ENCODE data around the gene DIABLO. TPM values are rescaled to one million over a fixed set of nuclear protein-coding genes. Genes with fewer than 3 reads are reported as not detected.
A peak's percentile ranks its signal among the peaks of the same experiment; 100 is the strongest.

Gene DIABLO
- total RNA-seq (2021; ENCODE audit: unreplicated experiment) (60.1 TPM), Bru-seq, nascent RNA (percentile 92 among the genes with signal in this experiment), BruChase-seq, experiment 1, labeled RNA remaining after a 6-hour chase (percentile 85 among the genes with signal in this experiment), BruChase-seq, experiment 2, labeled RNA remaining after a 2-hour chase (percentile 85 among the genes with signal in this experiment)
- 47.7 and 58.1 TPM in 2 replicates for polyA plus RNA-seq (2012)
- long read RNA-seq, transcript DIABLO-202 (6 exons, 1,336 nt): minor isoform, 6 of 67 reads
- long read RNA-seq, transcript DIABLO-203 (5 exons, 1,338 nt): minor isoform, 5 of 67 reads
- long read RNA-seq, transcript DIABLO-207 (6 exons, 1,471 nt): major isoform, 46 of 67 reads
- long read RNA-seq, partial matches to known transcripts: 0 of 67 reads
- long read RNA-seq, other reads (novel, unspliced or antisense): 6 of 67 reads

DNA sequence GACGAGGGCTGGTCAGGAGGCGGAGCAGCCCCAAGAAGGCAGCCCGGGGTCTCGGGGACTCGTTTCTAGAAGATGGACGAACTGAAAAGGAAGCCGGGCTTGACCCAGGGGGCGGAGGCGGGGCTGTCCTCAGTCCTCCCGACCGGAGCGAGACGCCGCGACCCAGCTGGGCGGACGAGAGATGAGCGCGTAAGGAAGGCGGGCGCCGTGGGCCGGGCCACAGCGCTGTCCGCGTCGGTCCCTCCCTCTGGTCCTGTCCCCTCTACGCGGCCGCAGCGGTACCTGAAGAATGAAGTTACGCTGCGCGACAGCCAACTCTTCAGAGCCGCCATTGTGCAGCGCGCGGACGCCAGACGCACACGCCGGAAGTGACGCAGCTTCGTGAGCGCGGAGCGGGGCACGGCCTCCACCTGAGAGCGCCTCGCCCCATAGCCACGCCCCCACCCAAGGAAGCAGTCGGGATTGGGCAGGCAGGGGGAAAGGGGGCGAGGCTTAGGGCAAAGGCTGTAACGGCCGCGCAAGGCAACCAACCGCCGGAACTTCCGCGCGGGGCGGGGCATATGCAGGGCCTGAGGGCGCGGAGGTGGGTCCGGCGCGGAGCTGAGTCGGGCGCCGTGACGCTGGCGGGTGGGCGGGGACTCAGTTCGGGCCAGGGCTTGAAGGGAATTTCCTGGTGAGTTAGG is at the start of gene DIABLO:
TSS of gene DIABLO (minus strand) at position 370 of the 683 bp plus-strand sequence. CDS start at position 332, 38 bp downstream.
- Histone ChIP-seq H3K4me1 (ENCODE audit: control insufficient read depth in 1 of 2, insufficient read depth in 2 of 2, low read length in 2 of 2) (peaks cover 7 to 21% of the 10 kb centered on the region in 2 experiments), H3K9ac (ENCODE audit: low read length) (peak within 1 kb of the TSS; percentile 92), H3K36me3 (ENCODE audit: control insufficient read depth in 1 of 2, insufficient read depth in 2 of 2, low read length in 2 of 2) (peaks cover 9 to 11% of the 10 kb centered on the region in 2 experiments; a peak in 3 of 4 replicates), H4K20me1 (ENCODE audit: insufficient read depth) (no peaks in the 10 kb centered on the region), H3K4me2 (ENCODE audit: low read length) (peak within 1 kb of the TSS; percentile 70), H2AFZ (ENCODE audit: low read depth, low read length, poor library complexity, severe bottlenecking) (no peak within 1 kb of the TSS), H3K9me3 (ENCODE audit: control insufficient read depth in 1 of 2, insufficient read depth in 1 of 2, low read depth in 1 of 2, low read length in 2 of 2) (no peaks in the 10 kb centered on the region), H3K27me3 (ENCODE audit: insufficient read depth, low read length) (no peaks in the 10 kb centered on the region), H3K27ac (ENCODE audit: low read depth, low read length) (peak within 1 kb of the TSS; percentile 96), H3K79me2 (ENCODE audit: insufficient read depth, low read length) (peaks cover 48% of the 10 kb centered on the region), H3K9me2 (ENCODE audit: insufficient read depth) (no peaks in the 10 kb centered on the region), H3K4me3 (replicated peaks in 1 of 2; ENCODE audit: low read depth in 1 of 2, low read length in 2 of 2) (peak within 1 kb of the TSS; percentile 71 to 100)
- ChIA-PET RAD21 (ENCODE audit: low non-redundant PET in 1 of 2, low total read pairs in 2 of 2, uncharacterized antibody in 2 of 2, unreplicated experiment in 2 of 2) (interaction anchor here in 1 of 2 experiments (0.6 kb wide), 2 partner anchors 13 to 740 kb away, joined by 3 read pairs; partner anchors contain the start of gene ABCB9), CTCF (no interaction called here), POLR2A (interaction anchor here (0.6 to 1.5 kb wide), 6 partner anchors 12 to 114 kb away, joined by 3 to 5 read pairs (median 4); partner anchors contain the start of gene B3GNT4)
- intact Hi-C loops (cut with micrococcal nuclease): loop anchor here (1.0 kb wide), 2 partner anchors 40 to 301 kb away; partner anchors contain the start of genes KNTC1 and VPS33A
- BruUV-seq (replicated peaks): no TSS peak
- DNase-seq (ENCODE audit: low read depth, low spot score): peak; percentile 97
- ATAC-seq: peak; percentile 93
- peak; percentile 83 for TF ChIP-seq POLR2A (IDR thresholded peaks at IDR 0.05; ENCODE audit: borderline replicate concordance, extremely low read depth, insufficient read depth, insufficient read length)
- TF ChIP-seq, protein P1, sequence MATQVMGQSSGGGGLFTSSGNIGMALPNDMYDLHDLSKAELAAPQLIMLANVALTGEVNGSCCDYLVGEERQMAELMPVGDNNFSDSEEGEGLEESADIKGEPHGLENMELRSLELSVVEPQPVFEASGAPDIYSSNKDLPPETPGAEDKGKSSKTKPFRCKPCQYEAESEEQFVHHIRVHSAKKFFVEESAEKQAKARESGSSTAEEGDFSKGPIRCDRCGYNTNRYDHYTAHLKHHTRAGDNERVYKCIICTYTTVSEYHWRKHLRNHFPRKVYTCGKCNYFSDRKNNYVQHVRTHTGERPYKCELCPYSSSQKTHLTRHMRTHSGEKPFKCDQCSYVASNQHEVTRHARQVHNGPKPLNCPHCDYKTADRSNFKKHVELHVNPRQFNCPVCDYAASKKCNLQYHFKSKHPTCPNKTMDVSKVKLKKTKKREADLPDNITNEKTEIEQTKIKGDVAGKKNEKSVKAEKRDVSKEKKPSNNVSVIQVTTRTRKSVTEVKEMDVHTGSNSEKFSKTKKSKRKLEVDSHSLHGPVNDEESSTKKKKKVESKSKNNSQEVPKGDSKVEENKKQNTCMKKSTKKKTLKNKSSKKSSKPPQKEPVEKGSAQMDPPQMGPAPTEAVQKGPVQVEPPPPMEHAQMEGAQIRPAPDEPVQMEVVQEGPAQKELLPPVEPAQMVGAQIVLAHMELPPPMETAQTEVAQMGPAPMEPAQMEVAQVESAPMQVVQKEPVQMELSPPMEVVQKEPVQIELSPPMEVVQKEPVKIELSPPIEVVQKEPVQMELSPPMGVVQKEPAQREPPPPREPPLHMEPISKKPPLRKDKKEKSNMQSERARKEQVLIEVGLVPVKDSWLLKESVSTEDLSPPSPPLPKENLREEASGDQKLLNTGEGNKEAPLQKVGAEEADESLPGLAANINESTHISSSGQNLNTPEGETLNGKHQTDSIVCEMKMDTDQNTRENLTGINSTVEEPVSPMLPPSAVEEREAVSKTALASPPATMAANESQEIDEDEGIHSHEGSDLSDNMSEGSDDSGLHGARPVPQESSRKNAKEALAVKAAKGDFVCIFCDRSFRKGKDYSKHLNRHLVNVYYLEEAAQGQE (IDR thresholded peaks at IDR 0.05; ENCODE audit: low read depth): no peak
- TF ChIP-seq, protein P2, sequence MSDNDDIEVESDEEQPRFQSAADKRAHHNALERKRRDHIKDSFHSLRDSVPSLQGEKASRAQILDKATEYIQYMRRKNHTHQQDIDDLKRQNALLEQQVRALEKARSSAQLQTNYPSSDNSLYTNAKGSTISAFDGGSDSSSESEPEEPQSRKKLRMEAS (IDR thresholded peaks at IDR 0.05): peak; percentile 65; the same call in 1 of the 2 replicates
- no peak for TF ChIP-seq CEBPB (IDR thresholded peaks at IDR 0.05; ENCODE audit: low read depth)
- no peak for TF ChIP-seq EZH2 (IDR thresholded peaks at IDR 0.05)
- no peak for TF ChIP-seq ZNF274 (IDR thresholded peaks at IDR 0.05; ENCODE audit: low read depth, low read length)
- TF ChIP-seq TCF7L2 (IDR thresholded peaks at IDR 0.05; ENCODE audit: borderline replicate concordance, extremely low read depth, insufficient read depth, insufficient read length): peak; percentile 43
- TF ChIP-seq ELF1 (IDR thresholded peaks at IDR 0.05; ENCODE audit: borderline replicate concordance, low read depth): peak; percentile 69
- peak; percentile 95 for TF ChIP-seq POLR2AphosphoS5 (IDR thresholded peaks at IDR 0.05; ENCODE audit: low read depth, low read length)
- TF ChIP-seq SP1 (IDR thresholded peaks at IDR 0.05; ENCODE audit: low read depth): peak; percentile 94
- TF ChIP-seq EZH2phosphoT487 (IDR thresholded peaks at IDR 0.05; ENCODE audit: borderline replicate concordance): no peak
- no peak; the same call in 1 of the 2 replicates for TF ChIP-seq JUND (IDR thresholded peaks at IDR 0.05)
- no peak for TF ChIP-seq FOSL1 (IDR thresholded peaks at IDR 0.05; ENCODE audit: low read depth)
- TF ChIP-seq, protein P3, sequence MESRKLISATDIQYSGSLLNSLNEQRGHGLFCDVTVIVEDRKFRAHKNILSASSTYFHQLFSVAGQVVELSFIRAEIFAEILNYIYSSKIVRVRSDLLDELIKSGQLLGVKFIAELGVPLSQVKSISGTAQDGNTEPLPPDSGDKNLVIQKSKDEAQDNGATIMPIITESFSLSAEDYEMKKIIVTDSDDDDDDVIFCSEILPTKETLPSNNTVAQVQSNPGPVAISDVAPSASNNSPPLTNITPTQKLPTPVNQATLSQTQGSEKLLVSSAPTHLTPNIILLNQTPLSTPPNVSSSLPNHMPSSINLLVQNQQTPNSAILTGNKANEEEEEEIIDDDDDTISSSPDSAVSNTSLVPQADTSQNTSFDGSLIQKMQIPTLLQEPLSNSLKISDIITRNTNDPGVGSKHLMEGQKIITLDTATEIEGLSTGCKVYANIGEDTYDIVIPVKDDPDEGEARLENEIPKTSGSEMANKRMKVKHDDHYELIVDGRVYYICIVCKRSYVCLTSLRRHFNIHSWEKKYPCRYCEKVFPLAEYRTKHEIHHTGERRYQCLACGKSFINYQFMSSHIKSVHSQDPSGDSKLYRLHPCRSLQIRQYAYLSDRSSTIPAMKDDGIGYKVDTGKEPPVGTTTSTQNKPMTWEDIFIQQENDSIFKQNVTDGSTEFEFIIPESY (IDR thresholded peaks at IDR 0.05; ENCODE audit: extremely low read depth, insufficient replicate concordance, low read length): peak; percentile 8
- peak; percentile 92 for TF ChIP-seq SRF (IDR thresholded peaks at IDR 0.05; ENCODE audit: low read depth)
- TF ChIP-seq YY1 (IDR thresholded peaks at IDR 0.05; ENCODE audit: extremely low read depth, insufficient replicate concordance, low read depth, low read length): peak; percentile 96
- TF ChIP-seq, protein P4, sequence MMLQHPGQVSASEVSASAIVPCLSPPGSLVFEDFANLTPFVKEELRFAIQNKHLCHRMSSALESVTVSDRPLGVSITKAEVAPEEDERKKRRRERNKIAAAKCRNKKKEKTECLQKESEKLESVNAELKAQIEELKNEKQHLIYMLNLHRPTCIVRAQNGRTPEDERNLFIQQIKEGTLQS (IDR thresholded peaks at IDR 0.05): no peak

Measured in HCT116 (cell line).